Skeletal muscle satellite cell (primary cell): ENCODE data around the gene NACC1.
A peak's percentile ranks its signal among the peaks of the same experiment; 100 is the strongest.

Source experiments
- H3K27me3 ChIP-seq: 2 replicates; pipeline ENCODE4 v1.7.0; 2013; ENCODE audit warnings: low read length; ENCODE audit not compliant: control insufficient read depth, insufficient read depth
- H3K36me3 ChIP-seq: 2 replicates; pipeline ENCODE4 v1.7.0; 2013; ENCODE audit warnings: mild to moderate bottlenecking, control low read depth, low read length; ENCODE audit not compliant: insufficient read depth
- H3K4me1 ChIP-seq: 2 replicates; pipeline ENCODE4 v1.7.0; 2013; ENCODE audit warnings: low read length; ENCODE audit not compliant: control insufficient read depth, insufficient read depth
- H3K4me2 ChIP-seq: 2 replicates; pipeline ENCODE4 v1.7.0; 2013; ENCODE audit warnings: mild to moderate bottlenecking, low read length
- H3K4me3 ChIP-seq: 2 replicates; pipeline ENCODE4 v1.7.0; 2013; ENCODE audit warnings: low read length
- H3K9ac ChIP-seq: 2 replicates; pipeline ENCODE4 v1.7.0; 2013; ENCODE audit warnings: mild to moderate bottlenecking, low read depth, low read length, moderate library complexity
- H3K9me3 ChIP-seq: replicated peaks from 2 replicates; pipeline ENCODE4 v1.7.0; 2013; ENCODE audit warnings: mild to moderate bottlenecking, control low read depth, low read length

Gene NACC1

DNA sequence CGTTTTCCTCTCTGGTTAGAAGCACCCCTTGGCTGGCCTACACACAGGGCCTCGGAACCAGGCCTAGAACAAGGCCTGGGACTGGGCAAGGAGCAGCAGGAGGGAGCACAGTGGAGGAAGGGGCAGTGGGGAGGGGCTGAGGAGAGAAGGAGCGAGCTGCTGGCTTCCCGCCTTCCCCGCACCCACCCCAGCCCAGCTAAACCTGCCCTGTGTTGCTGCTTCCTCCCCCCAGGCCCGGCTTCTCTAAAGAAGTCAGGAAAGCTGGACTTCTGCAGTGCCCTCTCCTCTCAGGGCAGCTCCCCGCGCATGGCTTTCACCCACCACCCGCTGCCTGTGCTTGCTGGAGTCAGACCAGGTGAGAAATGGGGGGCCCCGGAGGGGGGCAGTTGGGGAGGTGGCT is 39.7 kb upstream of the NACC1 start:
- no peak overlapping the region for H3K4me2 ChIP-seq
- H3K9ac ChIP-seq = no peak overlapping the region
- no peak overlapping the region for H3K4me3 ChIP-seq
- no peaks in the 10 kb centered on the region for H3K9me3 ChIP-seq
- peaks cover 66% of the 10 kb centered on the region for H3K36me3 ChIP-seq
- H3K27me3 ChIP-seq = no peaks in the 10 kb centered on the region
- H3K4me1 ChIP-seq = peaks cover 48% of the 10 kb centered on the region

GRCh38 chr19:13078897-13079541 is 39.0 kb upstream of the NACC1 start:
- H3K9ac ChIP-seq = no peak overlapping the region
- H3K4me2 ChIP-seq = peak overlapping the region; percentile 10
- no peaks in the 10 kb centered on the region for H3K27me3 ChIP-seq
- H3K9me3 ChIP-seq = no peaks in the 10 kb centered on the region
- no peak overlapping the region for H3K4me3 ChIP-seq
- peaks cover 48% of the 10 kb centered on the region for H3K4me1 ChIP-seq
- H3K36me3 ChIP-seq = peaks cover 64% of the 10 kb centered on the region

- Histone ChIP-seq H3K36me3 (peaks cover 60% of the 10 kb centered on the region), H3K4me2 (peak overlapping the region; percentile 10), H3K27me3 (no peaks in the 10 kb centered on the region), H3K4me3 (no peak overlapping the region), H3K4me1 (peaks cover 43% of the 10 kb centered on the region), H3K9ac (no peak overlapping the region), H3K9me3 (no peaks in the 10 kb centered on the region)
Measured at GRCh38 chr19:13079542-13079986, 38.5 kb upstream of the NACC1 start.

- no peak overlapping the region for H3K9ac ChIP-seq
- H3K36me3 ChIP-seq = peaks cover 56% of the 10 kb centered on the region
- peaks cover 30% of the 10 kb centered on the region for H3K4me1 ChIP-seq
- no peak overlapping the region for H3K4me2 ChIP-seq
- no peak overlapping the region for H3K4me3 ChIP-seq
- H3K27me3 ChIP-seq = no peaks in the 10 kb centered on the region
- no peaks in the 10 kb centered on the region for H3K9me3 ChIP-seq
Measured at GRCh38 chr19:13082192-13083007, 35.7 kb upstream of the NACC1 start.

DNA sequence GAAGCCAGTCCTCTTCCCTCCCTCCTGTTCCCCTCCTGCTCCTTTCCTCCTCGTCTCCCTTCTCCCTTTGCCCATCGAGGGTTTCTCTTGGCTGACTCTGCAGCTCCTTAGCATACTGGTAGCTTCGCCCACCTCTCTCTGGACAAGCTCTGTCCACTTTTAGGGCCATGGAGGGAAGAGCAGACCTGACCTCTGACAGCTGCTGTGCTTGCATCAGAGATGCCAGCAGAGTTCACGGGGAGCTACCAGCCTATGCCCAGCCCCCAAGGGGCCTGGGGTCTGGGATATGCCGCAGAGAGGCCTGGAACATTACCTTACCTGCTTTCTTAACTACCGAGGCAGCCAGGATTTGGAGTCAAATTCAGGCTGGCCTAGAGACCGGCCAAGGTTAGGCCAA is 35.1 kb upstream of the NACC1 start:
- no peak overlapping the region for H3K9ac ChIP-seq
- no peak overlapping the region for H3K4me3 ChIP-seq
- H3K4me1 ChIP-seq = peaks cover 29% of the 10 kb centered on the region
- H3K4me2 ChIP-seq = no peak overlapping the region
- no peaks in the 10 kb centered on the region for H3K9me3 ChIP-seq
- H3K27me3 ChIP-seq = no peaks in the 10 kb centered on the region
- H3K36me3 ChIP-seq = peaks cover 51% of the 10 kb centered on the region

- Histone ChIP-seq H3K27me3 (no peaks in the 10 kb centered on the region), H3K36me3 (peaks cover 45% of the 10 kb centered on the region), H3K4me1 (peaks cover 26% of the 10 kb centered on the region)
Measured at GRCh38 chr19:13083627-13084026, 34.4 kb upstream of the NACC1 start.

DNA sequence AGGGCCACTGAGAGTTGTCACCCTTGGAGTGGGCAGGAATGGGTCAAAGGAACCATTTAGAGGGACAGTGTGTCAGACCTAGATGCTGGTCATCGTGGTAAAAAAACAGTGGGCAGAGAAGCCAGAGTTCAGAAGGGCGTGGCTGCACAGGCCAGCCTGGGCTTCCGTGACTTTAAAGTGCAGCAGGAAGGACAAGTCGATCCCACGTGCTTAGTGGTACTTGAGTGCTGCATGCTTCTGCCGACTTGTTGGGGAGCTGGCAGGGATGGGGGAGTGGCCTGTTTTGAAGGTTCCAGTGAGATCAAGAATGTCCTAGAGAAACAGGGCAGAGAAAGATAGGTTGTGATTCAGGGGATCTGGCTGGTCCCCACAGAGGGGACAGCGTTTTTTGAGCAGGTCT is 32.4 kb upstream of the NACC1 start:
- Histone ChIP-seq H3K4me2 (no peak overlapping the region), H3K36me3 (peaks cover 53% of the 10 kb centered on the region), H3K9me3 (no peaks in the 10 kb centered on the region), H3K4me3 (no peak overlapping the region), H3K27me3 (no peaks in the 10 kb centered on the region), H3K4me1 (peaks cover 20% of the 10 kb centered on the region), H3K9ac (no peak overlapping the region)

More at GRCh38 chr19:13083627-13084026, 34.4 kb upstream of the NACC1 start:
- Histone ChIP-seq H3K9ac (no peak overlapping the region), H3K4me2 (no peak overlapping the region), H3K4me3 (no peak overlapping the region), H3K9me3 (no peaks in the 10 kb centered on the region)

DNA sequence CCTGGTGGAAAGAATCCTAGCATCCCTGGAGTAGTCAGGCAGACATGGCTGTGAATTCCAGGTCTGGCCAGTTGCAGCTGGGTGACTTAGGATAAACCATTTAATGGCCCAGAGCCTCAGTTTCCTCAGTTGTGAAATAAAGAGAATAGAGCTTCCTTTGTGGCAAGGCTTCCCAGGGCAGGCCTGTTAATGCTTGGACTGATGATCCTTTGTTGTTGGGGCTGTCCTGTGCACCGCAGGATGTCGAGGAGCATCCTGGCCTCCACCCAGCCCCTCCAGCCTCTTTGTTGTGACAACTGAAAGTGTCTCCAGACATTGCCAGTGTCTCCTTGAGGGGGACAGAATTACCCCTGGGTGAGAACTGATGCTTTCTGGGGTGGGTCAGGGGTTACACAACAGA is 31.7 kb upstream of the NACC1 start:
- Histone ChIP-seq H3K4me2 (no peak overlapping the region), H3K4me1 (peaks cover 27% of the 10 kb centered on the region), H3K9me3 (no peaks in the 10 kb centered on the region), H3K36me3 (peaks cover 52% of the 10 kb centered on the region), H3K4me3 (no peak overlapping the region), H3K27me3 (no peaks in the 10 kb centered on the region), H3K9ac (no peak overlapping the region)

DNA sequence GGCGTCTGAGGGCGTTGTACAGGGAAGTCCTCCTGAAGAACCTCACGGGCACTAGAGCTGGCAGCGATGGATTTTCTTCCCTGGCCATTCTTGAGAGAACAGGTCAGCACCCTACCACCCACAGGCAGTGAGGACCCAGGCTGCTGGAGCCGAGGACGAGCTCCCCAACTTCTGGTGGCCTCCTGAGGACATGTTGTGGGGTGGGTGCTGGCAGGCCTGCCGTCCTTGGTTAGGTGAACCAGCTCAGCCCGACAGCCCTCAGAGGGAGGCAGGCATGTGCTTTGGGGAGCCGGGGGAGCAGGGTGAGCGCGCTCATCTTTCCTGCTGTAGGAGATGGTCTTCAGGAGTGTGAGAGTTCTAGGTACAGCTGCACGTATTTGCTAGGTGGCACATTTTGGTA is 30.8 kb upstream of the NACC1 start:
- H3K4me1 ChIP-seq = peaks cover 29% of the 10 kb centered on the region
- H3K4me3 ChIP-seq = no peak overlapping the region
- peaks cover 45% of the 10 kb centered on the region for H3K36me3 ChIP-seq
- H3K27me3 ChIP-seq = no peaks in the 10 kb centered on the region
- no peaks in the 10 kb centered on the region for H3K9me3 ChIP-seq
- no peak overlapping the region for H3K4me2 ChIP-seq
- H3K9ac ChIP-seq = no peak overlapping the region

DNA sequence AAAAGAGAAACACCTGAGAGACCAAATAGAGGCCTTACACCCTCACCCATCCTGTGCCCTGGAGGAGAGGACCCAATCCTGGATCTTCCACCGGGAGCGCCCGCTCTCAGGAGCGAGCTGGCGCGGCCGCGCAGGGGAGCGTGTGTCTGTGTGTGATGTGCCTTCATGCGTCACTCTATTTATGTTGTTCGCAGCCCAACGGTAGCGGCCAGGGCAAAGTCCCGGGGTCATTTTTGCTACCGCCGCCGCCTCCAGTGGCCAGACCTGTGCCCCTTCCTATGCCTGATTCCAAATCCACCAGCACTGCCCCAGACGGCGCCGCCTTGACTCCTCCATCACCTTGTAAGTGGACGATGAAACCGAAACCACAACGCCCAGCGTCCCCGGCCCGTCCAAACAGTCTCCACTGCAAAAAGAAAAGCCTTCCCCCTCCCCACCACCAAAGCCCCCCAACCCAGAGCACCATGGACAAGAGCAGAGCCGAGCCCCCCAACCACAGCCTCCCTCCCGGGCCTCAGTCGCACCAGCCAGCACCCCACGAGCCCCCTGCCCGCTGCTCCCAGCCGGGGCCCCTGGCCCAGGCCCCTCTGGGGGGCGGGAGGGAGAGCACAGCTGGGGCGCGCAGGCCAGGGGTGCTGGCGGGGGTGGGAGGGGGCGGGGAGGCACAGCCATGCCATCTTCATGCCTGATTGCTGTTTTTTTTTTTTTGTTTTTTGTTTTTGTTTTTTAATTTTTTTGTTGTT is 30.1 kb upstream of the NACC1 start:
- H3K4me3 ChIP-seq = no peak overlapping the region
- no peak overlapping the region for H3K4me2 ChIP-seq
- H3K36me3 ChIP-seq = peaks cover 43% of the 10 kb centered on the region
- no peak overlapping the region for H3K9ac ChIP-seq
- H3K4me1 ChIP-seq = peaks cover 31% of the 10 kb centered on the region
- H3K27me3 ChIP-seq = no peaks in the 10 kb centered on the region
- no peaks in the 10 kb centered on the region for H3K9me3 ChIP-seq

DNA sequence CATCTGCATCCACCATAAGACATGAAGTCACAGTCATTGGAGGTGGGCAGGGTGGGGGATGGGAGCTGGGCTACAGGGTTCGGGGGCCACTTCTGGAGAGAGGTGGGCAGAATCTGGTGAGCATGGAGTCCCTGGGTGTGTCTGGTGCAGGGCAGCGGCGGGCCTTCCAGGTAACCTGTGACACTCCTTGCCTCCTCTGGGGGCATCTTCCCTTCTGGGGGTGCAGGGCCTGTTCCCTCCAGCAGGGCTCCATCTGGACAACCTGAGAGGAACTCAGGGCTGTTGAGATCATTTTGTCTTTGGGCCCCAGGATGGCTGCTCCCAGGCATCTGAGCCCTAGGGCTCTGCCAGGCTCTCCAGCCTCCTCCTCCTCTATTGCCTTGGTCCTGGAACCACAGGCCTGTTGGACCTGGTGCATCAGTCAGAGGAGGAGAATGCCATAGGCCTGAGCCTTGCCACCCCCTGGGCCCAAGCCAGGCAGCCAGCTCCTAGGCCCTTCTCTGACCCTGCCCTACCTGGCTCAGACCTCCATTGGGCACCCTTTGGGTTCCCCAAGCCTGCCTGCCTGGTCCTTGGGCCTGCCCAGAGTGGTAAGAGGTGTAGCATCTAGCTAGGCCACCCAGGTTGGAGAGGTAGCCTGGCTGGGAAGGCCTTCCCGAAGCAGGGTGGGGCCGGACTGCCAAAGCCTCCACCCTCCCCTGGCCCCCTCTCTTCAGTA is 28.8 kb upstream of the NACC1 start:
- Histone ChIP-seq H3K4me1 (peaks cover 35% of the 10 kb centered on the region), H3K4me3 (no peak overlapping the region), H3K27me3 (no peaks in the 10 kb centered on the region), H3K9me3 (no peaks in the 10 kb centered on the region), H3K4me2 (no peak overlapping the region), H3K9ac (no peak overlapping the region), H3K36me3 (peaks cover 39% of the 10 kb centered on the region)
